Measurements from ENCODE around the gene ADSS1. TPM values are rescaled to one million over a fixed set of nuclear protein-coding genes. Genes with fewer than 3 reads are reported as not detected.
A peak's percentile ranks its signal among the peaks of the same experiment; 100 is the strongest.

ADSS1 gene
- total RNA-seq, 1 donor = 4.3 TPM

GRCh38 chr14:104766863-104767633, 43.0 kb downstream of the ADSS1 start:
- Histone ChIP-seq H3K4me3 (ENCODE audit: insufficient read depth, low read length) (no peak overlapping the region), H3K9me3 (ENCODE audit: low read depth, low read length) (no peaks in the 10 kb centered on the region), H3K4me2 (ENCODE audit: insufficient read depth, low read length) (no peak overlapping the region), H3K36me3 (ENCODE audit: insufficient read depth, low read length) (peaks cover 16% of the 10 kb centered on the region), H3K27ac (ENCODE audit: low read depth, low read length) (no peak overlapping the region), H3K79me2 (ENCODE audit: insufficient read depth, low read length) (no peaks in the 10 kb centered on the region), H3K4me1 (ENCODE audit: insufficient read depth, low read length) (no peaks in the 10 kb centered on the region), H4K20me1 (ENCODE audit: insufficient read depth, low read length) (peaks cover 7% of the 10 kb centered on the region), H2AFZ (ENCODE audit: low read length) (no peak overlapping the region), H3K27me3 (ENCODE audit: insufficient read depth, low read length) (no peaks in the 10 kb centered on the region)
- TF ChIP-seq, protein P1, sequence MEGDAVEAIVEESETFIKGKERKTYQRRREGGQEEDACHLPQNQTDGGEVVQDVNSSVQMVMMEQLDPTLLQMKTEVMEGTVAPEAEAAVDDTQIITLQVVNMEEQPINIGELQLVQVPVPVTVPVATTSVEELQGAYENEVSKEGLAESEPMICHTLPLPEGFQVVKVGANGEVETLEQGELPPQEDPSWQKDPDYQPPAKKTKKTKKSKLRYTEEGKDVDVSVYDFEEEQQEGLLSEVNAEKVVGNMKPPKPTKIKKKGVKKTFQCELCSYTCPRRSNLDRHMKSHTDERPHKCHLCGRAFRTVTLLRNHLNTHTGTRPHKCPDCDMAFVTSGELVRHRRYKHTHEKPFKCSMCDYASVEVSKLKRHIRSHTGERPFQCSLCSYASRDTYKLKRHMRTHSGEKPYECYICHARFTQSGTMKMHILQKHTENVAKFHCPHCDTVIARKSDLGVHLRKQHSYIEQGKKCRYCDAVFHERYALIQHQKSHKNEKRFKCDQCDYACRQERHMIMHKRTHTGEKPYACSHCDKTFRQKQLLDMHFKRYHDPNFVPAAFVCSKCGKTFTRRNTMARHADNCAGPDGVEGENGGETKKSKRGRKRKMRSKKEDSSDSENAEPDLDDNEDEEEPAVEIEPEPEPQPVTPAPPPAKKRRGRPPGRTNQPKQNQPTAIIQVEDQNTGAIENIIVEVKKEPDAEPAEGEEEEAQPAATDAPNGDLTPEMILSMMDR (IDR thresholded peaks at IDR 0.05; ENCODE audit: extremely low read depth, low read depth, low read length) = no peak
- no peak for DNase-seq (ENCODE audit: insufficient read length, low spot score, missing footprints)

GRCh38 chr14:104767634-104767918, 43.5 kb downstream of the ADSS1 start:
- Histone ChIP-seq H3K27ac (ENCODE audit: low read depth, low read length) (no peak overlapping the region), H3K4me3 (ENCODE audit: insufficient read depth, low read length) (no peak overlapping the region), H2AFZ (ENCODE audit: low read length) (no peak overlapping the region), H3K9me3 (ENCODE audit: low read depth, low read length) (no peaks in the 10 kb centered on the region), H3K79me2 (ENCODE audit: insufficient read depth, low read length) (no peaks in the 10 kb centered on the region), H3K4me1 (ENCODE audit: insufficient read depth, low read length) (no peaks in the 10 kb centered on the region), H4K20me1 (ENCODE audit: insufficient read depth, low read length) (peaks cover 7% of the 10 kb centered on the region), H3K36me3 (ENCODE audit: insufficient read depth, low read length) (peaks cover 21% of the 10 kb centered on the region), H3K4me2 (ENCODE audit: insufficient read depth, low read length) (no peak overlapping the region), H3K27me3 (ENCODE audit: insufficient read depth, low read length) (no peaks in the 10 kb centered on the region)
- DNase-seq (ENCODE audit: insufficient read length, low spot score, missing footprints) = peak; percentile 41
- TF ChIP-seq, protein P1 (IDR thresholded peaks at IDR 0.05; ENCODE audit: extremely low read depth, low read depth, low read length) = no peak

- H3K9me3 ChIP-seq (ENCODE audit: low read depth, low read length) = no peaks in the 10 kb centered on the region
- DNase-seq (ENCODE audit: insufficient read length, low spot score, missing footprints) = peak; percentile 99
- H3K4me2 ChIP-seq (ENCODE audit: insufficient read depth, low read length) = no peak overlapping the region
- no peak overlapping the region for H3K4me3 ChIP-seq (ENCODE audit: insufficient read depth, low read length)
- H3K79me2 ChIP-seq (ENCODE audit: insufficient read depth, low read length) = no peaks in the 10 kb centered on the region
- H2AFZ ChIP-seq (ENCODE audit: low read length) = no peak overlapping the region
- no peaks in the 10 kb centered on the region for H3K4me1 ChIP-seq (ENCODE audit: insufficient read depth, low read length)
- H3K27me3 ChIP-seq (ENCODE audit: insufficient read depth, low read length) = no peaks in the 10 kb centered on the region
- TF ChIP-seq, protein P1 (IDR thresholded peaks at IDR 0.05; ENCODE audit: extremely low read depth, low read depth, low read length) = peak; percentile 72
- H3K27ac ChIP-seq (ENCODE audit: low read depth, low read length) = no peak overlapping the region
- H4K20me1 ChIP-seq (ENCODE audit: insufficient read depth, low read length) = peaks cover 7% of the 10 kb centered on the region
- peaks cover 29% of the 10 kb centered on the region for H3K36me3 ChIP-seq (ENCODE audit: insufficient read depth, low read length)
Observed at GRCh38 chr14:104768437-104769323, 44.7 kb downstream of the ADSS1 start.
